ENCODE measurements around the gene SRGAP3.
"Not testable (repeated sequence)": the region's sequence is repeated elsewhere in the genome, so short reads cannot be mapped to it uniquely, and the experiment has no call there.

Gene SRGAP3

DNA sequence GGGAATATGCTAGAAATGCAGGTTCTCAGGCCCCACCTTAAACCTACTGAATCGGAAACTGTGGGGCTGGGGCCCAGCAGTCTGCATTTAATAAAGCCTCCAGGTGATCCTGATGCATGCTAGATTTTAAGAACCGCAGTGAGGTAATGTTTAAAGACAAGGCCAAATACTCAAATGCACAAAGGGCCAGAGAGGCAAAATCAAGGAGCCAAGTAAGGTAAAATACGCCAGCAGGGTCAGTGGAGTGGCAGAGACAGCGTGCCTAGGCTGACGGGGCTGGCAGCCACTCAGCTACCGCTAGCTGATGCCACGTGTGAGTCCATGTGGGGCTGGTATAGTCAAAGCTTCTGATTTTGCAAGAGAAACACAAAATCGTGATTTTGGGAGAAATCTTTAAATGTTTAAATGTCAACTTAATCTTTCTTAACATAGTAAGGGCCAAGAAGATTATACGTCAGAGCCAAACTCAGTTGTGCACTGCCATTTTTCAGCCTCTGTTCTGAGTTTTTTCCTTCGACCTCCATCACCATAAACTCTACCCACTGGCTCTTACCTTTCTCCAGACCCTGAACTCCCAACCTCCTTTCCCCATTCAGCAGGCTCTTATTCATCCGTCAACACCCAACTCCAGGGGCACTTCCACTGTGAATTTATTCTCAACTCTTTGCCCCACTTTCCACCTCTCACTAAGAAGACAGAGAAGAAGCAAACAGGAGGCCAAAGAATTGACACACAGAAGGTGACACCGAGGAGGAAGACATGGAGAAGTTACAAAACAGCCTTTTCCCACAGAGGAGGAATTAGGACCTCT is 149.5 kb downstream of the SRGAP3 start:
- TF ChIP-seq, protein P1, sequence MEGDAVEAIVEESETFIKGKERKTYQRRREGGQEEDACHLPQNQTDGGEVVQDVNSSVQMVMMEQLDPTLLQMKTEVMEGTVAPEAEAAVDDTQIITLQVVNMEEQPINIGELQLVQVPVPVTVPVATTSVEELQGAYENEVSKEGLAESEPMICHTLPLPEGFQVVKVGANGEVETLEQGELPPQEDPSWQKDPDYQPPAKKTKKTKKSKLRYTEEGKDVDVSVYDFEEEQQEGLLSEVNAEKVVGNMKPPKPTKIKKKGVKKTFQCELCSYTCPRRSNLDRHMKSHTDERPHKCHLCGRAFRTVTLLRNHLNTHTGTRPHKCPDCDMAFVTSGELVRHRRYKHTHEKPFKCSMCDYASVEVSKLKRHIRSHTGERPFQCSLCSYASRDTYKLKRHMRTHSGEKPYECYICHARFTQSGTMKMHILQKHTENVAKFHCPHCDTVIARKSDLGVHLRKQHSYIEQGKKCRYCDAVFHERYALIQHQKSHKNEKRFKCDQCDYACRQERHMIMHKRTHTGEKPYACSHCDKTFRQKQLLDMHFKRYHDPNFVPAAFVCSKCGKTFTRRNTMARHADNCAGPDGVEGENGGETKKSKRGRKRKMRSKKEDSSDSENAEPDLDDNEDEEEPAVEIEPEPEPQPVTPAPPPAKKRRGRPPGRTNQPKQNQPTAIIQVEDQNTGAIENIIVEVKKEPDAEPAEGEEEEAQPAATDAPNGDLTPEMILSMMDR (conservative IDR thresholded peaks at IDR 0.05): no peak
- no peak for TF ChIP-seq ZFX (IDR thresholded peaks at IDR 0.05)

DNA sequence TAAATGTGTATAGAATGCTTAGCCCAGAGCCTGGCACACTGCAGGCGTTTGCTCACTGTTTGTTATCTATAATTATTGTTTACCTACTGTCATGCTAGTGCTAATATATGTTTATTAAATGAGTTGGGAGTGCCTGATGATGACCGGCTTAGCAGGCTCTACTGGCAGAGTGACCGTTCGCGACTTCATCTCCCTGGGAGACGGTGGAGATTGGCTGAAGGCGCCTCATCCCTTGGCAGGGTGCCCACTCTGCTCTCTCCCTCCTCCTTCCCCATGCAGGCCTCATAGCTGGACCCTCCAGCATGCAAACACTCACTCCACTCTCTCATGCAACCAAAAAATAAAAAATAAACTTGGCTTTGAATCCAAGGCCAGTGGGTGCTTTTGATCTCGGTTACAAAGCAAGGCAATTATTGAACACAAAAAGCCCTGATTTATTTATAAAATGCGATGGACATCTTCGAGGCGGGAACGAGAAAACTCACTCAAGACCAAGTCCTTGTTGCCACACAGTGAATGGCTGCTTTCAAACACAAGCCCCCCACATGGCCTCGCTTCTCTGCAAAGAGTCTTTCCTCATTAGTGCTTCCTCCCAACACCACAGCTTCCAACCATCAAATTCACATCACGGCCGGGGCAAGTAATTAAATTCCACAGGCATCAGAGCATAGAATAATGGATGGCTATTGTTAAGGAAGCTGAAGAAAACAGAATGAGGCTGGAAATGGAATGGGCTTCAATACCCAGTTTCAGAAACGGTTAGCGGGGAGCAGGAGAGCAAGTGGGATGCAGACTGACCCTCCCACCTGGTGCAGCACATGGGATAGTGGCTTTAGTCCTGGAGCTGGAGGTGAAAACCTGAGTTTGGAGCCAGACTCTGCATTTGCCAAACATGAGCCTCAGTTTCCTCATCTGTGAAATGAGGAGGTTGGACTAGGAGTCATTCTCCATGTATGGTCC is 150.4 kb downstream of the SRGAP3 start:
- no peak overlapping the region for H3K27ac ChIP-seq

More for the DNA sequence above, 149.5 kb downstream of the SRGAP3 start:
- H3K27ac ChIP-seq: no peak overlapping the region

DNA sequence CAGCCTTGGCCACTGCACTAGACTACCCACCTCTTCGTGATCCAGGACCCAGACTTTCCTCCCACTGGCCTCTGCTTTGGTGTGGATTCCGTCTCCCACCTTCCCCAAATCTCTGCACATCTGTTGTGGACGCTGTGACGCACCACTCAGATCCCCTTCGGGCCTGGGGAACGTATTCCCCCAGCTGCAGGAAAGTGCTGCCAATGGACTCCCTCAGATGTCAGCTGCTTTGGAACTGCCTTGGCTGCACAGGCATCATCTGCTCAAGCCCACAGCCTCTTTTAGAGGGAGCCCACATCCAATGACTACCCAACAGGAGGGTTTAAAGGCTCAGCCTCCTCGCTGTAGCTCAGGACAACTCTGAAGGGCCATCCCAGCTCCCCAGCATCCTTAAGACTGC is 152.0 kb downstream of the SRGAP3 start:
- no peak overlapping the region for H3K27ac ChIP-seq
- TF ChIP-seq ZFX (IDR thresholded peaks at IDR 0.05): no peak
- TF ChIP-seq, protein P1 (conservative IDR thresholded peaks at IDR 0.05): no peak

More for the DNA sequence above, 150.4 kb downstream of the SRGAP3 start:
- TF ChIP-seq, protein P1 (conservative IDR thresholded peaks at IDR 0.05): no peak
- no peak for TF ChIP-seq ZFX (IDR thresholded peaks at IDR 0.05)

DNA sequence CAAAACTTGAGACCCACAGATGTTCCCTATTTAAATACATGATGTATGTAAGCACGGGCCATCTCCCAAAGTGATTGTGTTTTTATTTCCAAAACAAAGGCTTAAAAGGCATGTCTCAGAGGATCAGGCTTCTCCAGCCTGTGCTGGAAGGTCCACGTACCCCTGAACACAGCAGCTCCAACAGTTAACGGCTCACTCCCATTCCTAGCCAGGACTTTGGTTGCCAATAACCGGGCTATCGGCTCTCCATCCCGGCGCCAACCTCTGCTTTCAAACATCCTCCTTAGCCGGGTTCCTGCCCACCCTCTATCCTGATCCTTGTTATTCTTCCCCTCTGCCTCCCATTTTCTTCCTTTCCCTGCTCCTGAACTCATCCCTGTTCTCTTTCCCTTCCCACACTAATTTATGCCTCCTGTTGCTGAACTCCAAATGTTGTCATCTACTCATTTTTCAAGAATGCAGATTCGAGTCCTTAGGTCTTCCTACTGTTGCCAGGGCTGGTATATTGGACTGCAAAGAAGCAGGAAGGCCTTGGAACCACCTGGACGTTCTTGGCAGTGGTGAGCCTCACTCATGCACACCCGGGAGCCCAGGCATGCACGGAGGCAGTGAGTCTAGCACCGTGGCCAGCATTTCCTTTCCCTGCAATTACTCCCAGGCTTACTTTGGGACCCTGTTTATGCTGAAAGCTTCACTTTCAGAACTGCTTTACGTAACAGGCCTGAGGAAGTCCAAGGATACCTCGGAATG is 157.8 kb downstream of the SRGAP3 start:
- H3K27ac ChIP-seq: no peak overlapping the region
- TF ChIP-seq, protein P1 (conservative IDR thresholded peaks at IDR 0.05): no peak
- TF ChIP-seq ZFX (IDR thresholded peaks at IDR 0.05): no peak

DNA sequence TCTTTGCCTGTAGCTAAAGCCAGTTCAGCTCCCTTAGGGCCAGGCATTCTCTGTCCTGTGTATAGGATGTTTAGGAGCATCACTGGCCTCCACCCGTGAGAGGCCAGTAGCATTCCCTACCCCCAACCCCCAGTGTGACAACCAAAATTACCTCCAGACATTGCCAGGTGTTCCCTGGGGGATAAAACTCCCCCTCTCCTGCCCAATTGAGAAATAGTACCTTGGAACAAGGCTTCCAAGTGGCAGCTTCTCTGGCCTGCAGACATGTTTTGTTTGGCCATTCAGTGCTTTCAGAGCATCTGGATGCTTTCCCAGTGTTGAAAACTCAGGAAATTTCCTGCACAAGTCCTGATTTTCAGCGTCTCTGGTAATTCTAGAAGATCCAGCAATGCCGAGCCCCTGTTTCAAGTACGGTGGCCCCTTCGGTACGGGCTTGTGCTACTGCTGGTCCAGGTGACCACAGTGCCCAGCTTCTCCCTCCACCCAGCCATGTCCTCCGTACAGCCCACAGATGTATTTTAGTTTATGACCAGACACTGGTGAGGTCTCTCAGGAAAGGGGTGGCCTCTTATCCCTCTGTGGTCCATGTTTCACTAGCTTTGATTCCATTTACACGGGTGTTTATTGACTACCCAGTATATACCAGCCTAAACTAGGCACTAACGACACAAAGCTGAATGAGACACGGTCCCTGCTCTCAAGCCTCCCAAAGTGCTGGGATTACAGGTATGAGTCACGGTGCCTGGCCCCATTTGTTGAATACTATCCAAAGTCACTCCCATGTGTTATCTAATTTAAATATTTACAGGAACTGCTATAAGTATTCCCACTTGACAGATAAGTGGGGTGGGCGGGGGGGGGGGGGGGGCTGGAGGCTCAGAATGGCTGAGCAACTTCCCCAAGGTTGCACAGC is 160.7 kb downstream of the SRGAP3 start:
- no peak overlapping the region for H3K27ac ChIP-seq
- TF ChIP-seq ZFX (IDR thresholded peaks at IDR 0.05): no peak
- TF ChIP-seq, protein P1 (conservative IDR thresholded peaks at IDR 0.05): no peak

DNA sequence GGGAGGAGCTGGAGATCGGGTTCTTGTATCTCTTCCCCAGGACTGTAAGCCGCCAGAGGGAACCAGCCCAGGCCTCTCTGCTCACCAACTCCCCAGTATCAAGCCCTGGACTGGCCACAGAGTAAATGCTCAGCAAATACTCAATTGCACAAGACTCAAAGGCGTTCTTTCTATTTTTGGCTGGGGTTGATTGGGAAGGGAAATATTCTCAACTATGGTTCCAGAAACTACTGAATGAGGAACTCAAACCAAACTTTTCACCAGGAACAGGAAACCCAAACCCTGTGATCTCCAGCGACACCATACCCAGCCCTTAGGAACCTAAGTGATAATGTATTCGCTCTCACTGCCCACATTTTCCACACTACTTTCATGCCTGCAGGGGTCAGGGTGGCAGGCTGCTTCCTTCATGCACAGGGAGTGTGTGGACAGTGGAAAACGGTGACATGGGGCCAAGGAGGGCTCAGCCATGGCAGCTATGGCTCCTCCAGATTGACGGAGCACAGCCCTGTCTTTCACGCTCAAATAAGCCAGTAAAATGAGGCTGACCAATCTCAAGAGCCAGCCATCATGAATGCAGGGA is 161.5 kb downstream of the SRGAP3 start:
- TF ChIP-seq, protein P1 (conservative IDR thresholded peaks at IDR 0.05): no peak
- no peak for TF ChIP-seq ZFX (IDR thresholded peaks at IDR 0.05)
- no peak overlapping the region for H3K27ac ChIP-seq

DNA sequence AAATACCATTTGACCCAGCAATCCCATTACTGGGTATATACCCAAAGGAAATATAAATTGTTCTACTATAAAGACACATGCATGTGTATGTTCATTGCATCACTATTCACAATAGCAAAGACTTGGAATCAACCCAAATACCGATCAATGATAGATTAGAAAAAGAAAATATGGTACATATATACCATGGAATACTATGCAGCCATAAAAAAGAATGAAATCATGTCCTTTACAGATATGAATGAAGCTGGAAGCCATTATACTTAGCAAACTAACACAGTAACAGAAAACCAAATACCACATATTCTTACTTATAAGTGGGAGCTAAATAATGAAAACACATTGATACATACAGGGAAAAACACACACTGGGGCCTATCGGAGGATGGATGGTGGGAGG is 164.0 kb downstream of the SRGAP3 start:
- not testable (repeated sequence) for H3K27ac ChIP-seq

Measured in C4-2B (cell line).